Skeletal muscle tissue (tissue), 4 donors: ENCODE measurements around the gene TNP1. TPM values are rescaled to one million over a fixed set of nuclear protein-coding genes. Genes with fewer than 3 reads are reported as not detected.

Source experiments
- H3K27ac ChIP-seq: one replicate; pipeline ENCODE4 v1.7.0; 2013; ENCODE audit warnings: mild to moderate bottlenecking, low read depth, low read length, inconsistent platforms
- H3K27me3 ChIP-seq, 3 donors: one replicate each; pipeline ENCODE4 v1.7.0; 2013; ENCODE audit warnings: low read length in 3 of 3; ENCODE audit not compliant: control insufficient read depth in 3 of 3, insufficient read depth in 3 of 3
- H3K36me3 ChIP-seq, 3 donors: one replicate each; pipeline ENCODE4 v1.7.0; 2013; ENCODE audit warnings: low read length in 3 of 3; ENCODE audit not compliant: control insufficient read depth in 3 of 3, insufficient read depth in 3 of 3
- H3K4me1 ChIP-seq, 3 donors: one replicate each; pipeline ENCODE4 v1.7.0; 2013; ENCODE audit warnings: low read length in 3 of 3, mild to moderate bottlenecking in 3 of 3; ENCODE audit not compliant: control insufficient read depth in 3 of 3, insufficient read depth in 3 of 3
- H3K4me3 ChIP-seq, 3 donors: one replicate each; pipeline ENCODE4 v1.7.0; 2013; ENCODE audit warnings: low read length in 3 of 3
- H3K9ac ChIP-seq, 3 donors: one replicate each; pipeline ENCODE4 v1.7.0; 2013; ENCODE audit warnings: low read length in 3 of 3, mild to moderate bottlenecking in 3 of 3, moderate library complexity in 2 of 3, low read depth in 1 of 3
- H3K9me3 ChIP-seq, 3 donors: one replicate each; pipeline ENCODE4 v1.7.0; 2013; ENCODE audit warnings: low read length in 3 of 3; ENCODE audit not compliant: control insufficient read depth in 3 of 3
- total RNA-seq: library from RNA; depleted of rRNA; stranded (reverse); fragments of >200 nt; gene quantifications from one replicate; pipeline ENCODE4 v1.2.3, GENCODE V29; 2014
- donor health status: Osteomylitis.

Gene TNP1
- total RNA-seq, 1 donor from 2014 or later, result not detected

GRCh38 chr2:216863946-216864345 lies 4.1 kb upstream of the TNP1 start:
- Histone ChIP-seq H3K9me3 (no peaks in the 10 kb centered on the region), H3K4me1 (no peaks in the 10 kb centered on the region), H3K4me3 (no peak overlapping the region), H3K27me3 (no peaks in the 10 kb centered on the region), H3K27ac (no peak overlapping the region), H3K36me3 (no peaks in the 10 kb centered on the region), H3K9ac (no peak overlapping the region)

GRCh38 chr2:216862628-216863398 lies 2.9 kb upstream of the TNP1 start:
- no peak overlapping the region for H3K4me3 ChIP-seq
- no peaks in the 10 kb centered on the region for H3K36me3 ChIP-seq
- H3K27ac ChIP-seq, result no peak overlapping the region
- no peaks in the 10 kb centered on the region for H3K9me3 ChIP-seq
- H3K27me3 ChIP-seq, result no peaks in the 10 kb centered on the region
- H3K4me1 ChIP-seq, result no peaks in the 10 kb centered on the region
- no peak overlapping the region for H3K9ac ChIP-seq

GRCh38 chr2:216860426-216861137 lies 718 bp upstream of the TNP1 start:
- Histone ChIP-seq H3K4me3 (no peak overlapping the region), H3K4me1 (peaks cover 1 to 5% (median 1%) of the 10 kb centered on the region in 3 donors), H3K27ac (no peak overlapping the region), H3K9ac (no peak overlapping the region), H3K36me3 (no peaks in the 10 kb centered on the region), H3K27me3 (no peaks in the 10 kb centered on the region), H3K9me3 (no peaks in the 10 kb centered on the region)

GRCh38 chr2:216858312-216858711 lies 1.6 kb downstream of the TNP1 start:
- Histone ChIP-seq H3K4me3 (no peak overlapping the region), H3K36me3 (no peaks in the 10 kb centered on the region)

GRCh38 chr2:216857131-216857550 lies 2.7 kb downstream of the TNP1 start:
- H3K27me3 ChIP-seq, result no peaks in the 10 kb centered on the region
- no peak overlapping the region for H3K27ac ChIP-seq

More at GRCh38 chr2:216858312-216858711, 1.6 kb downstream of the TNP1 start:
- no peak overlapping the region for H3K9ac ChIP-seq
- H3K4me1 ChIP-seq, result peaks cover 9 to 11% (median 10%) of the 10 kb centered on the region in 3 donors
- no peak overlapping the region for H3K27ac ChIP-seq
- no peaks in the 10 kb centered on the region for H3K9me3 ChIP-seq
- H3K27me3 ChIP-seq, result no peaks in the 10 kb centered on the region

GRCh38 chr2:216856406-216857065 lies 3.3 kb downstream of the TNP1 start:
- no peaks in the 10 kb centered on the region for H3K36me3 ChIP-seq
- no peak overlapping the region for H3K4me3 ChIP-seq
- no peak overlapping the region for H3K27ac ChIP-seq
- no peaks in the 10 kb centered on the region for H3K9me3 ChIP-seq
- no peaks in the 10 kb centered on the region for H3K27me3 ChIP-seq
- H3K4me1 ChIP-seq, result peaks cover 10 to 11% (median 11%) of the 10 kb centered on the region in 3 donors
- H3K9ac ChIP-seq, result no peak overlapping the region

More at GRCh38 chr2:216857131-216857550, 2.7 kb downstream of the TNP1 start:
- Histone ChIP-seq H3K4me1 (peaks cover 10 to 11% (median 10%) of the 10 kb centered on the region in 3 donors), H3K9ac (no peak overlapping the region), H3K36me3 (no peaks in the 10 kb centered on the region), H3K9me3 (no peaks in the 10 kb centered on the region), H3K4me3 (no peak overlapping the region)

- no peaks in the 10 kb centered on the region for H3K36me3 ChIP-seq
- no peak overlapping the region for H3K4me3 ChIP-seq
- no peak overlapping the region for H3K27ac ChIP-seq
- H3K9me3 ChIP-seq, result no peaks in the 10 kb centered on the region
- no peaks in the 10 kb centered on the region for H3K27me3 ChIP-seq
- no peak overlapping the region for H3K9ac ChIP-seq
- H3K4me1 ChIP-seq, result peaks cover 10 to 11% (median 11%) of the 10 kb centered on the region in 3 donors
Measured at GRCh38 chr2:216855605-216856004, 4.3 kb downstream of the TNP1 start.

- Histone ChIP-seq H3K27me3 (no peaks in the 10 kb centered on the region), H3K9ac (no peak overlapping the region), H3K27ac (no peak overlapping the region), H3K4me3 (no peak overlapping the region), H3K9me3 (no peaks in the 10 kb centered on the region), H3K36me3 (no peaks in the 10 kb centered on the region), H3K4me1 (peaks cover 11 to 14% (median 13%) of the 10 kb centered on the region in 3 donors)
Measured at GRCh38 chr2:216855079-216855478, 4.8 kb downstream of the TNP1 start.

- H3K9ac ChIP-seq, result no peak overlapping the region
- no peak overlapping the region for H3K4me3 ChIP-seq
- no peak overlapping the region for H3K27ac ChIP-seq
- peaks cover 11 to 14% (median 14%) of the 10 kb centered on the region in 3 donors for H3K4me1 ChIP-seq
- H3K27me3 ChIP-seq, result no peaks in the 10 kb centered on the region
- no peaks in the 10 kb centered on the region for H3K36me3 ChIP-seq
- no peaks in the 10 kb centered on the region for H3K9me3 ChIP-seq
Measured at GRCh38 chr2:216851486-216852090, 8.3 kb downstream of the TNP1 start.
